ENCODE measurements around the gene SEMA3G.

SEMA3G gene

DNA sequence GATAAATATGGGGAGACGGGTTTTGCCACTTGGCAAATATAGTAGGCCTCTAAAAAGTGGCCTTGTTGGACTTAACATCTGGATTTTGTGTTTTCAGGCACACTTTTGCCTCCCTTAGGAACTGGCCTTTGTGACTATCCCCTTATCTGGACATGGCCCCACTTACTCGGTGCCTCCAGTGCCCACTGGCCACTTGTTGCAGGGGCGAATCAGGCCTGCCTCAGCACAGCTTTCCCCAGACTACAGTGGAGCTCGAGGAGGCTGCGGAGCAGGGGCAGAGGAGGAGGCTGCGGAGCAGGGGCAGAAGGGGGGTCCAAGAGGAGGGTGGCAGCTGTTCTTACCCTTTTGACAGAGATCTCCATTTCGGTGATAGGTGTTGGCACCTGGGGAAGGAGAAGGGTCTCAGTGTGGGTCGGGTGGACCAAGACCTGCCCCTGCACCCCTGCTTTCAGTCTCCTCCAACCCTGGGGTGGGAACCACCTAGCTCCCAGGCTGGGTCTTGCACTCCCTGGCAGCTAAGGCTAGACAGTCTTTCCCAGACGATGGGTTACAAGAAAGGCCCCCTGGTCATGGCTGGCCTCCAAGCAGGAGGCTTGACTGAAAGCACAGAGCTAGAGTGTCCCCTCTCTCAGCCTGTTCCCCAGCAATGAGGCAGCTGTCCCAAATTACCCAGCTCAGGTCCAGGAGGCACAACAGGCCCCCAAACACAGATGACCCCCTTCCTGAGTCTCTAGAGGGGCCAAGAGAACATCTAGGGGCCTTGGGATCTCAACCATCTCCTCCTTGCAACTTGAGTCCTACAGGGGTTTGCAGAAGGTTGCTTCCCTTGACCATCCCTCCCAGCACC, 6.1 kb downstream of the SEMA3G start:
- no peak for DNase-seq (ENCODE audit: low read depth)

DNA sequence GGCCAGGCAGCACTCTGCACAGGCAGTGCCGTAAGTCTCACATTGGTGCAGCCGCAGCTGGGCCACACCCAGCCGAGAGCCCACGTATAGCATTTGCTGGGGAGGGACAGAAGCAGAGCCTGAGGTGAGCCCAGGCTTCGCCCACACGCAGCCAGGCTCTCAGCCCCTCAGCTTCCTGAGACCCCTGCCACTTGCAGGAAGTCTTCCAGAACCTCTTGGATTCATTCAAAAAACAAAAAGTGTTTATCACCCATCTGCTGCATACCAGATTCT, 6.9 kb downstream of the SEMA3G start:
- DNase-seq (ENCODE audit: low read depth), result no peak

DNA sequence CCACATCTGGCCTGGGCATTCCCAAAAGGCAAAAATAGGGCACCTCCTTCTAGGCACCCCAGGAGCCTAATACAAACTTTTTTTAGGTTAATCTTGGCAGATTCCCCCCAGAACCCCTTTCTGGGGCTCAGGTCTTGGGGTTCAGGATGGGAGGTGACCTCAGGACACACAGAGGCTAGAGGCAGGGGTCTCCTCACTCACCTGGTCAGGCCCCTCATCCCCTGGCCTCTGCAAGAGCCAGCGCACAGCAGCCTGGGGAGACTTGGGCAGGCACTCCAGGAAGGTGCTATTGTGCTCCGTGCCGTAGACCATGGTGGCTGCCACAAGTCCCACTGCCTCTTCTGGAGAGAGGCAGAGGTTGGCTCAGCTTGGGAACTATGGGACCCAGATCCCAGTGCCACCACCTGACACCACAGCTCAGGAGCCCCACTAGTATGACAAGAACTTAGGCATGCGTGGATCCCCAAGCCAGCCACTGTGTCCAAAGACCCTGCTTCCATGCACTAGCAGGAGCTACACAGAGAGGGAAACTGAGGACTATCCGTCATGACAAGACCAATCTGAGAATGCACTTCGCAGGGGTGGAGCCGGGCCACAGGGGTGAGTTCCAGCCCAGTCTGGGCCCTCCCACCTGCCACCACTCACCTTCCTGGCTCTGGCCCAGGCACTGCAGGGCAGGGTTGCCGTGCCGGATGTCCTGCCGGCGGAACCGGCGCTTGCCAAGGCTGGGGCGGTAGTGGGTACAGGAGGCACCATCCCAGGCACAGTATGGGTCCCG, 7.4 kb downstream of the SEMA3G start:
- DNase-seq (ENCODE audit: low read depth), result no peak

DNA sequence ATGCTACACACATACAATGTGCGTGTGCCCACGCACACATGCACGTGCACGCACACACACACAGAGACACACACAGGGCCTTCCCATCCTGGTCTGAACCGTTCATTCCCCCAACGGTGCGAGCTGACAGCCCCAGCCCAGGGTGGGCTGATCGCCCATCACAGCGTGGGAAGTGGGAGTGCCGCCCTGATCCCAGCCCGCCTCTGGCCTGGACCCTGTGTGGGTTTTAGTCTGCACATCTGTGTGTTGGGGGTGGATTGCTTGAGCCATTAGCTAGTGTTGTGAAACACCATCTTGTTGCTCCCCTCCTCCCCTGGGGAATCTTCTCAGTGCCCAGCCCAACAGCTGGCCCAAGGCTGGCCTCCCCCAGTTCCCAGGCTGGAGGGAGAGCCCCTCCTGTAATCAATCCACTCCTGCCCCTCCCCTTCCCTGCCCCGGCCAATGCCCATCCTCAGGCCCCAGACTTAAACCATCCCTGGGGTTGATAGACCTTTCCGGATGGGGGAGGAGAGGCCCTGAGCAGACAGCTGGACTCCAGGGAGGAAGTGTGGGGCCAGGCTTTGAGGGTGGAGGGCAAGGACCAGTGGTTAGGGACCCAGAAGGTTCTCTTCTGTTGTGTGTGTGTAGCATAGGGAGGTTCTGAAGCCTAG, 8.3 kb downstream of the SEMA3G start:
- DNase-seq (ENCODE audit: low read depth), result no peak

DNA sequence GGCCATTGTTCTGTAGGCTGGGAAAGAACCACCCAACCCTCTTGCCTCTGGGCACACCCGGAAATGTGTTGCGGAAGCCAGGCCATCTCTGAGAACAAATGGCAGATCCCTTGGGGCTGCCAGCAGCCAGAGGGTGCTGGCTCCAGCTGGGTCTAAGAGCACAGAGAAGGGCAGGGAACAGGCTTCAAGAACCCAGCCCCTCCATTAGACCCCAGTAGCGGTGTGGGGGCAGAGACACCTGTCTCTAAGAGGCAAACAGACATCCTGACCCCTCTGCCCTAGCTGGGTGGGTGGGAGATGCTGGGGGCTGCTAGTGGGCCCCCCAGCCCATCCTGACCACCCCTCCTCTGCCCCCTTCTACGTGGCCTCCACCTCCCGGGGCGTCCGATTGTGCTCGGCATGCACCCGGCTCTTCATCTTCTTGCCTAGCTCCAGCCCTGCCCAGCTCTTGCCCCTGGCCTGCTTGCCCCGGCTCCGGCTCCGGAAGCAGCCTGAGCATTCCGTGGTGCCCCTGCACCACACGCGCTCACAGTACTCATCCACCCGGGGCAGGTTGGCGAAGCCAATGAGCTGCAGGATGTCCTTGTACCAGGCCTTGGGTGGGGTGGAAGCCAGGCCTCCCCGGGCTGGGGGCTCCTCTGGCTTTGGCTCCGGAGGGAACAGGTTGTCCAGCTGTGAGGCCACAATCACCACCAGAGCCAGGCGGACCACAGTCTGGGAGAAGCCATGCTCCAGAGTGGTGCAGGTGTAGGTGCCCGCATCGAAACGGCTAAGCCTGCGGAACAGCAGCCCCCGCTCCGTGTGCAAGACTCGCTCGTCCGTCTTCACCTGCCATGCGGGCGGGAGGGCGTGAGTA, 9.4 kb downstream of the SEMA3G start:
- DNase-seq (ENCODE audit: low read depth), result no peak

DNA sequence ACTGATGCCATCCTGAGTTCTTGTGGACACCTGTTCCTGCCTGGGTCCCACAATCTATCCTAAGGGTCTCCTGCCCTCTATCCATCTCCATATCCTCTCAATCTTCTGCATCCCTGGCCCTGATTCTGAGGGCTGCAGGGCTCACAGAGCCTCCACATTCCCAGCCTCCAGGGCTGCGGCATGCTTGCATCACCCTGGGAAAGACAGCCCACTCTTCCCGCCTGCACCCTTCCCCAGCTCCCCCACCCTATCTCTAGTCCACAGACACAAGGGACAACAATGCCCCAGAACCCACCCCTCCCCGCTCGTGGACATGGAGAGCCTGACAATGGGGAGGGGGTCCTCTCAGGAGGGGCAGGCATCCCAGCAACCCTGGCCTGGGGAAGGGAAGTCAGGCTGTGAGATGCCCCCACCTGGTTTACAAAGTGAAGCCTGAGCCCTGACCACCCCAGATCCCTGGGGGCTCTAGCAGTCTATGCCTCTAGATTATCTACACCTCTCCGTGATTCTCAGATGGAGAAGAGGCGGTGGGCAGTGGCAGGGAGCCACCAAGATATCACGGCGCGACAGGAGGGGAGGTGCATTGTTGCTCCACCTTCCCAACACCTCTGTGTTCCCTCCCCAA, 10.3 kb downstream of the SEMA3G start:
- no peak for DNase-seq (ENCODE audit: low read depth)

DNA sequence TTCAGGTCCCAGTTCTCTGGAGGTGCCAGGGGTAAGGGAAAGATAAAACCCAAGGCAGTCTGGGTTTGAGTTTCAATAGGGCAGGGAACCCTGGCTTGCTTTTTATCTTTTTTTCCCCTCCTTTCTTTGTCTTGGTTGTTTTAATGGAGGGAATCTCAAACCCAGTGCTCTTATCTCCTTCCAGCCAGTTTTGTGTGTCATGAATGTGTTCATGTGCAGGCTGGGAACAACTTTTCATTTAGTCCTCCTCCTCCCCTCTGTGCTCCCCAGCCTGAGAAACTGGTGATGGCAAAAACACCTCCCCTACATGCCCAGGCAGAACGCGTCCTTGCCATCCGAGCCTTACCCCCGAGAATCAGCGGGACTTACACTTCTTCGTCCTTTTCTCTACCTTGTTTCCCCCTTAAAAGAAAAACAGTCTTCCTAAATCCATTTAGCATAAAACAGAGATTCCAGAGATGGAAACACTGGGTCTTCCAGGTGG, 10.9 kb downstream of the SEMA3G start:
- DNase-seq (ENCODE audit: low read depth), result no peak

DNA sequence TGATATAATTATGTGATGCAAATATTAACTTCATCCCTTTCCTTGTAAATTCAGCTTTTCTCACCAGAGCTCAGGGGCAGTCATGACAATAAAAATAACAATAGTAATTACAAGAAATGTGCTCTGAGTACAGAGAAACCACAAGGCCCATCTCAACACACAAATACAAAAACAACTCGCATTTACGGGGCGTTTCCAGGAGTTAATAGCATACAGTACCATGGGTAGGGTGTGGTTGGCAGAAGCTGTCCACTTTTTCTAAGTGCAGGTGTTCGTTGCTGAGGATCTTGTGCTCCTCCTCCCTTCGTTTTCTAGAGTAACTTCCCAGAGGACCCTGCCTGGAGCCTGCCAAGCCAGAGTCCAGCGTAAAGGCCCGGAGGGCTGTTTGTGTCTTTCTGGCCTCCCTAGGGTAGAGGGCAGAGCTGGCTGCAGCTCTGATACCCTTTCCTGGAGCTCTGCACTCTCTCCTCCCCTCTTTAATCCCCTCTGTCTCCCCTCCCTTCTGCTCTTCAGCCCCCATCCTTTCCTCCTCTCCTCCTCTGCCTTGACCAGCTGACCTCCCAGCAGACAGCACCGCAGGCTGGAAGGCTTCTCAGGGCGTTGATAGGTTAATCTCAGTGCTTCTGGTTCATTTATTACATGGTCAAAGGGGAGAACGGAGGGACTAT, 11.4 kb downstream of the SEMA3G start:
- DNase-seq (ENCODE audit: low read depth), result no peak

DNA sequence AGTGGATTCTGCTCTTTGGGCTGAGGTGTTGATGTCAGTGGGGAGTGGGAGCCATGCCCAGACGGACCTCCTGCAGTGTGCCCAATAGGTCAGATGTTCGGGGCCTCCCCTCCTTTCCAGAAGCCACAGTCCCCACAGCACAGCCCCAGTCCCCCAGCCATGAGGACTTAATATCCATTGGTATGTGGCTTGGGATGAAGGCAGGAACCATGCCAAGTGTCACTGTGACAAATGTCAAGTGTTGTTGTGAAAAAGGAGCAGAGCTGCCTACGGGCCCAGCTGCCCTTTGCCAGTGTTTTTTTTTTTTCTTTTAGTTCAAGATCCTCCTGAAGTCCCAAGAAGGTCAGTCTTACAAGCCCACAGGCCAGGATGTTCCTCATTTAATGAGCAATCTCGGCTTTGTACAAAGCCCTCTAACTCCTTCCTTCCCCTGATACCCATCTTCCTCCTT, 12.2 kb downstream of the SEMA3G start:
- no peak for DNase-seq (ENCODE audit: low read depth)

DNA sequence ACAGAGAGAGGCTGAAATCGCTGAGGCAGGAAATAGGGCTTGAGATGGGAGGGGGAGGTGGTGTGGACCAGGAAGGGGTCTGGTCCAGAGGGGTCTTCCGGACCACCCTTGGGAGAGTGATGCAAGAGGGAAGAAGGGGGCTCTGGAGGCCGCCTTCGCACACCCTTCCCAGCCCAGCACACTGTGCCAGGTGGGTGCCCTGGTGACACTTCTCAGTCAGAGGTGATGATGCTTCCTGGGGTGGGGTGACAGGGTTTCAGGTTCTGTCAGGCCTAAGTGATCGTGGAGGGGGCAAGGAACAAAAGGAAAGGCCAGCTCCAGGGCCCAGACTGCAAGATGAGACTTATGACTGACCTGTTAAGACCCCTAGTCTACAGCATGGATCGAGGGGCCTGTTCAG, 12.7 kb downstream of the SEMA3G start:
- DNase-seq (ENCODE audit: low read depth), result no peak

DNA sequence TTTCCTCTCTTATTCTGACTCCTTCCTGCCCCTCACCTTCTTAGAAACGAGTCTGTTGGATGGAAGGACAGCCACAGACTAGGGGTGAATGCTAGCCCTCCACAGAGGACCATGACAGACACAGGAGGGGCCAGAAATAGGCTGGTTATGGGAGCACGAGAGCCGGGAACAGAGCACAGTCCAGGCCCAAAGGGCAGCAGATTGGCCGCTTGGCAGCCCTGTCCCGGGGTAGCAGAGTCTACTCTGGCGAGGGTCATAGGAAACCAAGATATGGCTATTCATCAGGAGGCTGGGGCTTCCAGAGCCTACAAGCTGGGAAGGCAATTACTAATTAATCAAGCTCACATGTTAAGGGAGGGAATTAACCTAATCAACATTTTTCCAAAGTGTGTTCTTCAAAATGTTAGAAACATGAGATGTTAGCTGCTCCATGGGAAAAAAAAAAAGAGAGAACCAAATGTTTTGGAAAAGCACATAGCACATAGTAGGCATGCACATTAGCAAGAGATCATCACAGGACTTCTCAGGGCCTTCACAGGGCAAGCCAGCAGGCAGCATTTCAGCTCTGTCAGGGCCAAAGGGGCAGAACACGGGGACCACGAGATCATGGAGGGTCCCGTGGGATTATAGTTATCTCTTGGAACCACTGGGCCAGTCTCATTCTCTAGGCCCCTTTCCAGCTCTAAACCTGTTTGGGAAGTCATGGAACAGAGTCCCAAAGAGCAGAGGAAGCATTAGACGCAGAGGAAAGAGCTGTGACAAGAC, 13.3 kb downstream of the SEMA3G start:
- DNase-seq (ENCODE audit: low read depth), result no peak

DNA sequence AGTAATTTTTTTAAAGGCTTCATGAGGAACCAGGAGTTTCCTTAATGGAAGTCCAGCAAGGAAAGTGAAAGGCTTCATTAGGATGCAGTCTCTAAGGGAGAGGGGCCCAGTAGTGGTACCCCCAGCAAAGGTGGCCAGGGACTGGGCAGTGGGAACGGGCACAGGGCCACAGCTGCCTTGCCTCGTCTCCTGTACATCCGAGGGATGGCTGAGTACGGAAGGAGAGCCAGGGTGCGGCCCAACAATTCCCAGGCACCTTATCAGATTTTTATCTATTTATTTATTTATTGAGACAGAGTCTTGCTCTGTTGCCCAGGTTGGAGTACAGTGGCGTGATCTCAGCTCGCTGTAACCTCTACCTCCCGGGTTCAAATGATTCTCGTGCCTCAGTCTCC, 14.5 kb downstream of the SEMA3G start:
- DNase-seq (ENCODE audit: low read depth), result no peak

DNA sequence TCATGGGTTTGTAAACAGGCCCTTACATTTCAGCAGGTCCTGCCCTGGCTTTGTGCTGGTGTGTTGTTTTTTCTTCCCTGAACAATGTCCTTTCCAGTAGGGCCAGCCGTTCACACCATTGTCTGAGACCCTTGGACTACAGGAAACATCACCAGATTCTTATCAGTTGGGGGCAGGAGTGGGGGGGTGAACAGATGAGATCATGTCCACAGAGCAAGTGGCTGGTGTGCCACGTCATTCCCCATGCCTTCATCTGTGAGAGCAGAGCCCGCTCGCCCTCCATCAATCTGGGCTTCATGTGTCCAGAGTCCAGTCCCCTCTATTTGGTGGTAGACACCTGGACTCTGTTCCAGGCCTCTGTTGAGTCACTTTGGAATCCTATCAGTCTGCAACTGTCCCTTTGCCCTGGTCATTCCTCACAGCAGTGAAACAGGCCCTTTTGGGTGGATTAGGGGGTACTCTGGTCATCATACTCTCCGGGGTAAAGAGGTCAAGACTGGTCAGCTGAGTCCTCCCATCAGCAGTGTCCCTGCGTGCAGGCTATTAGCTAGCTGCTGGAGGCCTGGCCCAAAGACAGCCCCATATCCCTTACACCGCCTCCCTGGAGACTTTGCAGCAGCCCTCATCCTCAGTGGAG, 15.0 kb downstream of the SEMA3G start:
- DNase-seq (ENCODE audit: low read depth), result no peak

DNA sequence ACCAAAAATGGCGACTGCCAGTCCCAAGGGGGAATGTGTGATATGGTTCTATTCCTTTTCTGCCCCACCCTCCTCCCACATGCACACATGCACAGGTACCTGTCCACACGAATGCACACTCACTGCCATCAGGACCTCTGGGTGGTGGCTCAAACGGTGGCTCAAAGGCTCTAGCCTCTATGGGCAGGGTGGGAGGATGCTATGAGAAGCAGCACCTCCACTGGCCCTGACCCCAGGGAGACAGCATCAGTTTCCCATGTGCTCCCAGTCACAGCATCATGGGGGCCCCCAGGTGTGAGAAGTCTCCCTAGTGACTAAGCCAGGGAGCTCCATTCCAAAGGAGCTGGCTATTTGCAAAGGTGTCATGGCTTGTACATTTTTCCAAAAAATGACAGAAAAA, 15.9 kb downstream of the SEMA3G start:
- no peak for DNase-seq (ENCODE audit: low read depth)

DNA sequence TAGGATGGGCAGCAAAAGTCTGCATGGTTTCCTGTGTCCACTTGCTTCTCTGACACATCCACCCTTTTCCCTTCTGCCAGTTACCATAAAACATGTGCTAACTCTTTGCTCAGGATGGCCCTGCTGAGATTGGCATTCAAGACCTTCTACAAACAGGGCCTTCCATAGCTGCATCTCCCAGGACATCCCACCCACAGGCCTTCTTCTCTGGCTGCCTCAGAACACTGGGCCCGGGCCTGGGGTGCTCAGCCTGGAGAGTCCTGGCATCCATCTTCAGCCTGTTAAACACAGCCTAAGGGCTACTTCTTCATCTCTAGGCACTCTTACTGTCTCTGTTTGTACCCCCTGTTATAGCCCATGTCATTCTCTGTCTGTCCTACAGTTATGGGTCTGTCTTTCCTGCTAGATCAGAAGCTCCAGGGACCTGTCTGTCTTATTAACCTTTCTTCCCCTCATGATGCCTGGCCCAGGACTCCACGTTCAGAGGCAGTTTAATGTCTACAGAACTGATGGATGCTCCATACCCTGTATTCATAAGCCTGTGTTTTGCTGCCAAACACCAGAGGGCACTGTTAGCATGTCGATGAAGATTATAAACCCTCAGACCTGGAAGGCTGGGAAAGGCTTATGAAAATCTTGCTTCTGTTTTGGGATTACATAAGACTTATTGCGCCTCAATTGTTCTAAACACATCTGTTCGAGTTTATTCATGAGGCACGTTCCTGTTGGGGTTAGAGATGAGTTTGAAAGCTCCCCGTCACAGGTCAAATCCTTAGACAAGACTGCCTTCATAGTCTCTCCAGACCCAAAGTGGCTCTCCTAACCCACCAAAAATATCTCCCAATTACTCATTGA, 16.5 kb downstream of the SEMA3G start:
- no peak for DNase-seq (ENCODE audit: low read depth)

DNA sequence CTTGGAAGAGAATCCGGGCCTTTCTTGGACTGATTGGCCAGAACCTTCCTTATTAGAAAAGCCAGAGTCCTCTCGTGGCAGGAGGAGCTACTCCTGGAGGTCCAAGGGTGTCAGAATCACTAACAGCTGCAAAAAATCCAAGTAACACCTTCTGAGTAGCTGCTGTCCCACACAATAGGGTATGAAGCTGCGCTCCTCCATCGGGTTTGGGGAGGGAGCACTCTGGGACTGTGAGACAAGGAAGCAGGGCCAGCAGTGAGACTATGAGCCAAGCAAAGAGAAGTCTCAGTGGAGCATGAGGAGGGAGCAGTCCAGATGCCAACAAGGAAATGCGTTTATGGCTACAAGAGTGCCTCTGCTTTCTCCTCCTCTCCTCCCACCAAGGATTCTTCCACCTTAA, 21.7 kb downstream of the SEMA3G start:
- DNase-seq (ENCODE audit: low read depth), result no peak

DNA sequence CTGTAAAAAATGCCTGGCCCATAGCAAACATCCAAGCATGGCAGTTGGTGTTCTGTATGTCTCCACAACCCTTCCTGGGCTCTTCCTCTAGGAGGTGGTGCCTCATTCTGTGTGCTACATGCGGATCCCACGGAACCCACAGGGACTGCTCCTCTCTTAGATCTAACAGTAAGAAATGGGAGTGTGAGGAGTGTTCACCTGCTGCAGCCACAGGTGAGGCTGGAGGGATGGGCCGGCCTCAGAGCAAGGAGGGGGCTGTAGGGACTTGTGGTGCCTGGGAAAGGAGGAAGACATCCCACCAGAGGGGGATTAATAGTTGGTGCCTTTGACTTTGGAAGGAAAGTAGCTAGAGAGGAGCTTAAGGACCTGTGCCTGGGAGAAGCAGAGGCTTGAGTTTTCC, 22.2 kb downstream of the SEMA3G start:
- DNase-seq (ENCODE audit: low read depth), result no peak

DNA sequence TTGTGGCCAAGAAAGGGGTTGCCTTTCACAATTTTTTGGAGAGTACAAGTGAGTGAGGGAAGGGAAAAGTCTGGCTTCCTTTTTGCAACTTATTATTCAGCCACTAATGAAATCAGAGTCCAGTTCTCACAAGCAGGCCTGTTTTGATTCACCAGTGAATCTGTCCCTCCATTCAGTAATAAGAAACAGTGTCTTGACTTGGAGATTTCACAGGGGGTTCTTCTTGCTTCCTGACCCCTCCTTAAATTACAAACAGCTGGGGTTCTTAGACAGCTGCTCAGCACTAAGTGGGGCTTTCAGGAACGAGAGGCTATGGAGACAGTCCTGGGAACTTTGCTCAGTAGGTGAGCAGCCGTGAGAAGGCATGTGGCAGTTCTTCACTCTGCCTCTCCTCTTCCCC, 24.5 kb downstream of the SEMA3G start:
- DNase-seq (ENCODE audit: low read depth), result no peak

DNA sequence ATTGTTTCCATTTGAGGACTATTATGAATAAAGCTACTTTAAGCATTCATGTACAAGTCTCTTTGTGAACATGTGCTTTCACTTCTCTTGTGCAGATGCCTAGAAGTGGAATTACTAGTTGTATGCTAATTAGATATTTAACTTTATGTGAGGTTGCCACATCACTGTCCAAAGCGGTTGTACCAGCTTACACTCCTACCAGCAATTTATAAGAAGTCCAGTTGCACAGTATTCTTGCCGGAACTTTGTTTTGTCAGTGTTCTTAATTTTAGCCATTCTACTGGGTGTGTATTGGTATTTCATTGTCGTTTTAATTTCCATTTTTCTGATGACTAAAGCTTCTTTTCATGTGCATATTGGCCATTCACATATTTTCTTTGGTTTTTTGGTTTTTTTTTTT, 29.1 kb downstream of the SEMA3G start:
- no peak for DNase-seq (ENCODE audit: low read depth)
